Left cardiac atrium (tissue), 4 donors: Measurements from ENCODE around the gene PPP2CA. TPM values are rescaled to one million over a fixed set of nuclear protein-coding genes. Genes with fewer than 3 reads are reported as not detected.
"Not testable (repeated sequence)": the region's sequence is repeated elsewhere in the genome, so short reads cannot be mapped to it uniquely, and the experiment has no call there.

Source experiments
- ATAC-seq, 2 donors: fragments of 200-7000 bp; cut with Tn5 transposase; one replicate each; pipeline ENCODE4 v1.9.1; 2020; ENCODE audit warnings: mild to moderate bottlenecking in 2 of 2, moderate library complexity in 2 of 2
- DNase-seq: peaks from one replicate; pipeline ENCODE4 v3.0.0-alpha.2; 2020
- intact Hi-C, 2 donors: fragments of 100-400 bp; cut with DNase I; formaldehyde crosslinking; loops; one replicate each; pipeline versions ENCODE4 v1.14.1 to v1.15.1; 2022 to 2023
- microRNA-seq, 2 donors: library from miRNA; unstranded; fragments of <30 nt; microRNA quantifications; one replicate each; pipeline ENCODE4 v1.2.0, GENCODE V29; 2020
- total RNA-seq, 2 donors: library from RNA; stranded (reverse); fragmentation: NEBNext Ultra II Directional; extraction: Animal tissue kit (Norgen Biotek cat#: 25700); gene quantifications; one replicate each; pipeline ENCODE4 v1.2.1, GENCODE V29; 2021
- donor health status: DM: no; HTN: yes; CAD: no.
- donor health status: DM: no; HTN: yes; CAD: no; lungs with severe emphysema.
- donor health status: DM: yes; HTN: yes; CAD: no.
- donor health status: Dilated cardiomyopathy.

PPP2CA gene
- total RNA-seq, 2 donors from 2014 or later: 115 to 157 TPM

- intact Hi-C loops: no loop called here
- no peak for DNase-seq
- ATAC-seq: no peak
Observed at GRCh38 chr5:134162592-134162991, 63.3 kb downstream of the PPP2CA start.

GRCh38 chr5:134161513-134162395 lies 64.1 kb downstream of the PPP2CA start:
- ATAC-seq (no peak), DNase-seq (no peak)
- intact Hi-C loops: no loop called here

- peak in 1 of 2 donors; percentile 86 for ATAC-seq
Observed at GRCh38 chr5:134153657-134154056, 72.2 kb downstream of the PPP2CA start.

GRCh38 chr5:134153241-134153640 lies 72.6 kb downstream of the PPP2CA start:
- ATAC-seq (no peak), DNase-seq (no peak)
- intact Hi-C loops: no loop called here

More at GRCh38 chr5:134153657-134154056, 72.2 kb downstream of the PPP2CA start:
- DNase-seq: no peak
- intact Hi-C loops: no loop called here

GRCh38 chr5:134152173-134152832 lies 73.6 kb downstream of the PPP2CA start:
- DNase-seq, intact Hi-C loops: not testable (repeated sequence)
- ATAC-seq: peak in 1 of 2 donors; percentile 50

GRCh38 chr5:134151723-134152122 lies 74.2 kb downstream of the PPP2CA start:
- DNase-seq: no peak
- intact Hi-C loops: no loop called here
- ATAC-seq: no peak

- DNase-seq: no peak
- no peak for ATAC-seq
- intact Hi-C loops: no loop called here
Observed at GRCh38 chr5:134149571-134150303, 76.1 kb downstream of the PPP2CA start.

GRCh38 chr5:134148986-134149539 lies 76.8 kb downstream of the PPP2CA start:
- DNase-seq (no peak), ATAC-seq (no peak)
- intact Hi-C loops: no loop called here

GRCh38 chr5:134148316-134148715 lies 77.6 kb downstream of the PPP2CA start:
- DNase-seq (no peak), ATAC-seq (no peak)
- intact Hi-C loops: no loop called here

GRCh38 chr5:134146651-134147518 lies 79.0 kb downstream of the PPP2CA start:
- ATAC-seq: no peak
- no peak for DNase-seq
- intact Hi-C loops: no loop called here

GRCh38 chr5:134145779-134146581 lies 79.9 kb downstream of the PPP2CA start:
- ATAC-seq (peak; percentile 78 to 80), DNase-seq (peak; percentile 73)
- intact Hi-C loops: no loop called here

- ATAC-seq (no peak), DNase-seq (peak; percentile 7)
- intact Hi-C loops: no loop called here
Observed at GRCh38 chr5:134145041-134145757, 80.7 kb downstream of the PPP2CA start.

Small RNA genes lying within 50 kb of the gene (microRNA-seq; reads per million reads assigned to microRNA genes)
- gene MIR3661: 0.20 to 0.27 reads per million in 2 donors

Other genes starting within 250 kb of the PPP2CA start
- 100 to 1,000 TPM; 275 to 362 TPM for gene VDAC1, start 221.1 kb downstream of the PPP2CA start, total RNA-seq
- gene TCF7, start 111.4 kb downstream of the PPP2CA start, total RNA-seq: 1 to 10 TPM; 2.4 to 3.3 TPM
- 100 to 1,000 TPM; 391 to 436 TPM for gene SKP1, start 49.1 kb downstream of the PPP2CA start, total RNA-seq
- 1 to 10 TPM; 3.2 to 7.9 TPM for gene CDKL3, start 141.1 kb upstream of the PPP2CA start, total RNA-seq
- 100 to 1,000 TPM; 146 to 166 TPM for gene UBE2B, start 145.5 kb upstream of the PPP2CA start, total RNA-seq
- 10 to 100 TPM; 29.1 to 34.4 TPM for gene CDKN2AIPNL, start 185.8 kb upstream of the PPP2CA start, total RNA-seq